Neutrophil (primary cell): ENCODE results near the gene PYM1.

ENCODE experiments used
- H3K27ac ChIP-seq: fragments of 200-600 bp; sonication (generic); 2 replicates; pipeline ENCODE4 v1.5.1; 2016; ENCODE audit warnings: mild to moderate bottlenecking, moderate library complexity
- H3K27me3 ChIP-seq: fragments of 200-600 bp; sonication (generic); 2 replicates; pipeline ENCODE4 v1.6.0; 2016; ENCODE audit warnings: mild to moderate bottlenecking
- H3K36me3 ChIP-seq: fragments of 200-600 bp; sonication (generic); 2 replicates; pipeline ENCODE4 v1.5.1; 2017
- H3K4me1 ChIP-seq, 2 experiments: fragments of 200-600 bp in 1 of 2; sonication (generic) in 1 of 2; 1 replicate in 1 of 2; 2 replicates in 1 of 2; pipeline versions ENCODE4 v1.5.1 to v1.6.1; 2013 to 2016; ENCODE audit warnings: low read depth in 1 of 2, low read length in 1 of 2, mild to moderate bottlenecking in 1 of 2, moderate library complexity in 1 of 2; ENCODE audit not compliant: control insufficient read depth in 1 of 2, insufficient read depth in 1 of 2
- H3K4me3 ChIP-seq, 2 experiments: fragments of 200-600 bp in 1 of 2; sonication (generic) in 1 of 2; 1 replicate in 1 of 2; 2 replicates in 1 of 2; pipeline ENCODE4 v1.5.1; 2013 to 2016; ENCODE audit warnings: low read depth in 1 of 2, low read length in 1 of 2, mild to moderate bottlenecking in 1 of 2, moderate library complexity in 1 of 2
- H3K9me3 ChIP-seq: fragments of 200-600 bp; sonication (generic); 2 replicates; pipeline ENCODE4 v1.5.1; 2016
- TF ChIP-seq, protein P1 (sequence below): fragments of 200-600 bp; sonication (generic); IDR thresholded peaks from 2 replicates; pipeline ENCODE4 v1.5.1; 2016; ENCODE audit warnings: antibody characterized with exemption

PYM1 gene

DNA sequence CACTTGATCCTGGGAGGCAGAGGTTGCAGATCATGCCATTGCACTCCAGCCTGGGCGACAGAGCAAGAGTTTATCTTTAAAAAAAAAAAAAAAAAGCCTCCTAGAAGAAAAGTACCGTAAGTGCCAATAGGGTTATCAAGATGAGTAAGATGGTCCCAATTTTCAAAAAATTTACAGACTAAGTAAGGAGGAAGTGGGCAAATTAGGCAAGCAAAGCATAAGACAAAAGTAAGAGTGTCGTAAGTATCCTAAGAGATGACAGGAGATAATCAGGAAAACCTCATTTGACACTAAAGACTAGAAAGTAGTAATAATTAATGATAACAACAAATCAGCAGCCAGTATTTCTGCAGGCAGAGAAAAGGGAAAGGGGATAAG lies 12.2 kb downstream of the PYM1 start:
- H3K36me3 ChIP-seq = no peaks in the 10 kb centered on the region
- no peaks in the 10 kb centered on the region for H3K27me3 ChIP-seq
- H3K4me1 ChIP-seq = peaks cover 9 to 10% of the 10 kb centered on the region in 2 experiments
- H3K27ac ChIP-seq = peak overlapping the region; percentile 5
- no peaks in the 10 kb centered on the region for H3K9me3 ChIP-seq
- TF ChIP-seq, protein P1, sequence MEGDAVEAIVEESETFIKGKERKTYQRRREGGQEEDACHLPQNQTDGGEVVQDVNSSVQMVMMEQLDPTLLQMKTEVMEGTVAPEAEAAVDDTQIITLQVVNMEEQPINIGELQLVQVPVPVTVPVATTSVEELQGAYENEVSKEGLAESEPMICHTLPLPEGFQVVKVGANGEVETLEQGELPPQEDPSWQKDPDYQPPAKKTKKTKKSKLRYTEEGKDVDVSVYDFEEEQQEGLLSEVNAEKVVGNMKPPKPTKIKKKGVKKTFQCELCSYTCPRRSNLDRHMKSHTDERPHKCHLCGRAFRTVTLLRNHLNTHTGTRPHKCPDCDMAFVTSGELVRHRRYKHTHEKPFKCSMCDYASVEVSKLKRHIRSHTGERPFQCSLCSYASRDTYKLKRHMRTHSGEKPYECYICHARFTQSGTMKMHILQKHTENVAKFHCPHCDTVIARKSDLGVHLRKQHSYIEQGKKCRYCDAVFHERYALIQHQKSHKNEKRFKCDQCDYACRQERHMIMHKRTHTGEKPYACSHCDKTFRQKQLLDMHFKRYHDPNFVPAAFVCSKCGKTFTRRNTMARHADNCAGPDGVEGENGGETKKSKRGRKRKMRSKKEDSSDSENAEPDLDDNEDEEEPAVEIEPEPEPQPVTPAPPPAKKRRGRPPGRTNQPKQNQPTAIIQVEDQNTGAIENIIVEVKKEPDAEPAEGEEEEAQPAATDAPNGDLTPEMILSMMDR = no peak
- no peak overlapping the region for H3K4me3 ChIP-seq

DNA sequence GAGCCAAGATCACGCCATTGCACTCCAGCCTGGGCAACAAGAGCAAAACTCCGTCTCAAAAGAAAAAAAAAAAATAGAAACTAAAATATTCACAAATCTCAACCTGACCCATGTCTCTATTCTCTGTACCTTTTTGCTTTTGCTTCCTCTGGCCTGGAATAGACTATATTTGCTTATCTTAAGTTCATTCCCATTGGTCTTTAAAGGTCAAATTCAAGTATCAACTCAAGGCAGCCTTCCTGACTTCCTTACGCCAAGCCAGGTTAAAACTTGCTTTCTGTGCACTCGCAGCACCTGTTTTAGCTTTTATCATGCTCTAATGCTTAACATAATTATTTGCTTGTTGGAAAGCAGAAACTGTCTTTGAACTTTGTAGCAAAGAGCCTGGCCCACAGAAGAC lies 14.8 kb downstream of the PYM1 start:
- Histone ChIP-seq H3K27me3 (no peaks in the 10 kb centered on the region), H3K36me3 (no peaks in the 10 kb centered on the region), H3K27ac (no peak overlapping the region), H3K4me3 (no peak overlapping the region), H3K9me3 (no peaks in the 10 kb centered on the region), H3K4me1 (peaks cover 9 to 10% of the 10 kb centered on the region in 2 experiments)
- TF ChIP-seq, protein P1 = no peak

DNA sequence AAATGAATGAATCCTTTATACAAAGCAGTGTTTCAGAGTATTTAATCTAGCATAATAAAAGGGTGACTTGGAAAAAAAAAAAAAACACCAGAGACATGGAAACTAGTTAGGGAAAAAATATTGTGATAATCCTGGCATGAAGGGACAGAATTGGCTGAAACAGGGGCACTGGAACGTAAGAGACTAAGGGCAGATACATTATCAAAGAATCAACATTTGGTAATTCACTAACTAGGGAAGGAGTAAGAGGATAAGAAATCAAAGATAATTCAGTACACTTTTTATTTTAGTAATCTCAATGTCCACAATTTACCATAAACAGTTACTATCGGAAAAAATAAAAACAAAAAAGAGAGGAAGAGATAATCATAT lies 18.2 kb downstream of the PYM1 start:
- Histone ChIP-seq H3K4me3 (no peak overlapping the region), H3K9me3 (no peaks in the 10 kb centered on the region), H3K27ac (no peak overlapping the region), H3K4me1 (no peaks in the 10 kb centered on the region), H3K27me3 (no peaks in the 10 kb centered on the region), H3K36me3 (no peaks in the 10 kb centered on the region)
- TF ChIP-seq, protein P1 = no peak

- Histone ChIP-seq H3K9me3 (no peaks in the 10 kb centered on the region), H3K27ac (no peak overlapping the region), H3K27me3 (no peaks in the 10 kb centered on the region), H3K4me3 (no peak overlapping the region), H3K4me1 (no peaks in the 10 kb centered on the region), H3K36me3 (no peaks in the 10 kb centered on the region)
- TF ChIP-seq, protein P1 = no peak
Observed at GRCh38 chr12:55908726-55909512, 18.8 kb downstream of the PYM1 start.

DNA sequence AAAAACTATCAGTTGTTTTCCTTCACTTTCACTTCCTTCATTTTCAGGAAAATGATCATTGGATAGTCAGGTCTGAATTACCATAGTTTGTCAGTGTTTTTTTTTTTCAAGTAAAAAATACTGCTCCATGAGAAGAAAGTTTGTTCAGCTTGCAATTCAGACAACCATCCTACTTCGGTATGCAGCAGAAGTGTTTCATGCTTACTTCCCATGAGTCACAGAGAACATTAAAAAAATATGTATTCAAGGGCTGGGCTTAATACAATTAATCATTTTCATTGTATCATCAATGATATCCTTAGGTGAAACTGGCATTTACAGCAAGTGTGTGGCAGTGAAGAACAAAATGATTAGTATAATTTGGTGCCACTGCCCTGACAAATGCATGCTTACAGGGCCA lies 21.6 kb downstream of the PYM1 start:
- H3K36me3 ChIP-seq = peaks cover 23% of the 10 kb centered on the region
- H3K4me1 ChIP-seq = no peaks in the 10 kb centered on the region
- no peaks in the 10 kb centered on the region for H3K27me3 ChIP-seq
- H3K9me3 ChIP-seq = no peaks in the 10 kb centered on the region
- H3K27ac ChIP-seq = no peak overlapping the region
- TF ChIP-seq, protein P1 = no peak
- H3K4me3 ChIP-seq = no peak overlapping the region
